ENCODE results near the gene PELI2.

GRCh38 chr14:56147986-56148901 lies 30.0 kb downstream of the PELI2 start:
- no peak for TF ChIP-seq CTCF (IDR thresholded peaks at IDR 0.05)
- no peak for TF ChIP-seq POLR2A (IDR thresholded peaks at IDR 0.05)
